Lower leg skin (tissue), 4 donors: ENCODE data around the gene TWIST2. TPM values are rescaled to one million over a fixed set of nuclear protein-coding genes. Genes with fewer than 3 reads are reported as not detected.

Experiments
- DNase-seq, 2 donors: peaks; one replicate each; pipeline ENCODE4 v3.0.0-alpha.2; 2019; ENCODE audit warnings: low spot score in 2 of 2
- H3K4me3 ChIP-seq: fragments of 200-600 bp; sonication (generic); 2 replicates; pipeline ENCODE4 v1.5.1; 2017; ENCODE audit warnings: mild to moderate bottlenecking, low read depth; ENCODE audit not compliant: poor library complexity, severe bottlenecking
- POLR2A ChIP-seq, 2 donors: fragments of 450-650 bp; IDR thresholded peaks; one replicate each; pipeline ENCODE4 v1.6.1; 2016 to 2017; ENCODE audit warnings: antibody characterized with exemption in 2 of 2, mild to moderate bottlenecking in 1 of 2, moderate library complexity in 1 of 2
- WGBS, 2 donors: methylation state at CpG; one replicate each; pipeline ENCODE4 v1.1.5; 2018; 5-methylcytosine and 5-hydroxymethylcytosine counted together
- intact Hi-C: fragments of 100-400 bp; cut with DNase I; formaldehyde crosslinking; loops from one replicate; pipeline ENCODE4 v1.15.0; 2023; ENCODE audit warnings: low total_unique reads
- total RNA-seq, 4 donors: library from RNA; depleted of rRNA; stranded (reverse); fragments of >200 nt; gene quantifications; one replicate each; pipeline ENCODE4 v1.1.0, GENCODE V29; 2016
- TF ChIP-seq, protein P1 (sequence below), 3 donors: fragments of 450-650 bp; IDR thresholded peaks; one replicate each; pipeline ENCODE4 v1.5.1; 2016; ENCODE audit warnings: antibody characterized with exemption in 3 of 3, mild to moderate bottlenecking in 3 of 3, moderate library complexity in 2 of 3

Gene TWIST2
- total RNA-seq: 10 to 100 TPM; 36.5 to 47.8 (median 38.5) TPM

DNA sequence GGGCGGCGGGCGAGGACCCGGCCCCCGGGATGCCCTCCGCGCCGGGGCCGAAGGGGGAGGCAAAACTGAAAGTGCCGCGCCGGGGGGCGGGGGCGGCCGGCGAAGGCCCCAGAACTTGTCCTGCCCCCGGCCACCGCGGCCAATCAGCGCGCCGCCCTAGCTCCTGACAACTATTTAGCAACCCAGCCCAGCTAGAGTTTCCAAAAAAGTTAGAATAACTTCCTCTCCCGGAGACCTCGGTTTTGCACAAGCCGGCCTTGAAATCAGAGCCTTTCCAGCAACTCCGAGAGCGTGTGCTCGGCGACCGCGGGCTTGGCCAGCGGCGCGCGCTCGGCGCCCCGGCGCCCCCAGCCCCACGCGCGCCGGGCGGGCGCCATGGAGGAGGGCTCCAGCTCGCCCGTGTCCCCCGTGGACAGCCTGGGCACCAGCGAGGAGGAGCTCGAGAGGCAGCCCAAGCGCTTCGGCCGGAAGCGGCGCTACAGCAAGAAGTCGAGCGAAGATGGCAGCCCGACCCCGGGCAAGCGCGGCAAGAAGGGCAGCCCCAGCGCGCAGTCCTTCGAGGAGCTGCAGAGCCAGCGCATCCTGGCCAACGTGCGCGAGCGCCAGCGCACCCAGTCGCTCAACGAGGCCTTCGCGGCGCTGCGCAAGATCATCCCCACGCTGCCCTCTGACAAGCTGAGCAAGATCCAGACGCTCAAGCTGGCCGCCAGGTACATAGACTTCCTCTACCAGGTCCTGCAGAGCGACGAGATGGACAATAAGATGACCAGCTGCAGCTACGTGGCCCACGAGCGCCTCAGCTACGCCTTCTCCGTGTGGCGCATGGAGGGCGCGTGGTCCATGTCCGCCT lies at the start of gene TWIST2:
TSS of gene TWIST2 (plus strand) at position 245 of the 850 bp plus-strand sequence. CDS start at position 376, 131 bp downstream.
- intact Hi-C loops: no loop called here
- WGBS, 2 donors: 2 to 5% methylated on average over 31 to 40 of the region's 90 CpGs
- DNase-seq: peak; percentile 77 to 96
- TF ChIP-seq POLR2A (IDR thresholded peaks at IDR 0.05): no peak
- TF ChIP-seq, protein P1, sequence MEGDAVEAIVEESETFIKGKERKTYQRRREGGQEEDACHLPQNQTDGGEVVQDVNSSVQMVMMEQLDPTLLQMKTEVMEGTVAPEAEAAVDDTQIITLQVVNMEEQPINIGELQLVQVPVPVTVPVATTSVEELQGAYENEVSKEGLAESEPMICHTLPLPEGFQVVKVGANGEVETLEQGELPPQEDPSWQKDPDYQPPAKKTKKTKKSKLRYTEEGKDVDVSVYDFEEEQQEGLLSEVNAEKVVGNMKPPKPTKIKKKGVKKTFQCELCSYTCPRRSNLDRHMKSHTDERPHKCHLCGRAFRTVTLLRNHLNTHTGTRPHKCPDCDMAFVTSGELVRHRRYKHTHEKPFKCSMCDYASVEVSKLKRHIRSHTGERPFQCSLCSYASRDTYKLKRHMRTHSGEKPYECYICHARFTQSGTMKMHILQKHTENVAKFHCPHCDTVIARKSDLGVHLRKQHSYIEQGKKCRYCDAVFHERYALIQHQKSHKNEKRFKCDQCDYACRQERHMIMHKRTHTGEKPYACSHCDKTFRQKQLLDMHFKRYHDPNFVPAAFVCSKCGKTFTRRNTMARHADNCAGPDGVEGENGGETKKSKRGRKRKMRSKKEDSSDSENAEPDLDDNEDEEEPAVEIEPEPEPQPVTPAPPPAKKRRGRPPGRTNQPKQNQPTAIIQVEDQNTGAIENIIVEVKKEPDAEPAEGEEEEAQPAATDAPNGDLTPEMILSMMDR (IDR thresholded peaks at IDR 0.05): no peak
- H3K4me3 ChIP-seq: peak within 1 kb of the TSS; percentile 47

DNA sequence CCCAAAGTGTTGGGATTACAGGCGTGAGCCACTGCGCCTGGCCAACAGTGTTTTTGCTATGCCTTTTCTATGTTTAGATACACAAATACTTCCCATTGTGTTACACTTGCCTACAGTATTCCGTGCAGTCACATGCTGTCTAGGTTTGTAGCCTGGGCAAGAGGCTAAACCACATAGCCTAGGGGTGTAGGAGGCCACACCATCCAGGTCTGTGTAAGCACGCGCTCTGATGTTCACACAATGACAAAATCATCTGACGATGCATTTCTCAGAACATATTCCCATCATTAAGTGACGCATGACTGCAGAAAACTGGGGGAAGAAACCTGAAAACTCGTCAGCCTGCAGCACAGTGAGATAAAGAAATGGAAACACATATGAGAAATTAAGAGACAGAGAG lies 46.1 kb upstream of the TWIST2 start:
- TF ChIP-seq, protein P1 (IDR thresholded peaks at IDR 0.05): no peak
- no peak for TF ChIP-seq POLR2A (IDR thresholded peaks at IDR 0.05)
- intact Hi-C loops: no loop called here
- 84 to 90% methylated on average over 8 of the region's 8 CpGs for whole genome bisulfite sequencing, 2 donors
- H3K4me3 ChIP-seq: no peak overlapping the region
- DNase-seq: no peak

DNA sequence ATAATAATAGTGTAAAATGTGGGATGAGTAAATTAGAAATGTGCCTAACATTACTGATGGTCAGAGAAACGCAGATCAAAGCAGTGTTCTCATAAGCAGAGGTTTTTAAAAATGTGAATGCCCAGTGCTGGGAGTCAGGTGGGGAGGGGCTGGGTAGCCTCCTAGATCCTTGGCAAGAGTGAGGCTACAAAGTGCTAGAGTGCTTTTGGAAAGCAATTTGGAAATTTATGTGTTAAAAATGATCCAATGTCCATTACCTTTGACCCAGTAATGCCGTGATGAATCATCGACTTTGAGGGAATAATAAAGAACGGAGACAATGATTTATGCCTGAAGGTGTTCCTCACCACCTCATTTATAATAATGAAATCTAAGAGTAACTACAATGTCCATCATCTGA lies 44.9 kb upstream of the TWIST2 start:
- no peak for TF ChIP-seq POLR2A (IDR thresholded peaks at IDR 0.05)
- TF ChIP-seq, protein P1 (IDR thresholded peaks at IDR 0.05): no peak
- DNase-seq: no peak
- no peak overlapping the region for H3K4me3 ChIP-seq
- 45 to 51% methylated on average over 4 of the region's 4 CpGs for WGBS, 2 donors
- intact Hi-C loops: no loop called here

DNA sequence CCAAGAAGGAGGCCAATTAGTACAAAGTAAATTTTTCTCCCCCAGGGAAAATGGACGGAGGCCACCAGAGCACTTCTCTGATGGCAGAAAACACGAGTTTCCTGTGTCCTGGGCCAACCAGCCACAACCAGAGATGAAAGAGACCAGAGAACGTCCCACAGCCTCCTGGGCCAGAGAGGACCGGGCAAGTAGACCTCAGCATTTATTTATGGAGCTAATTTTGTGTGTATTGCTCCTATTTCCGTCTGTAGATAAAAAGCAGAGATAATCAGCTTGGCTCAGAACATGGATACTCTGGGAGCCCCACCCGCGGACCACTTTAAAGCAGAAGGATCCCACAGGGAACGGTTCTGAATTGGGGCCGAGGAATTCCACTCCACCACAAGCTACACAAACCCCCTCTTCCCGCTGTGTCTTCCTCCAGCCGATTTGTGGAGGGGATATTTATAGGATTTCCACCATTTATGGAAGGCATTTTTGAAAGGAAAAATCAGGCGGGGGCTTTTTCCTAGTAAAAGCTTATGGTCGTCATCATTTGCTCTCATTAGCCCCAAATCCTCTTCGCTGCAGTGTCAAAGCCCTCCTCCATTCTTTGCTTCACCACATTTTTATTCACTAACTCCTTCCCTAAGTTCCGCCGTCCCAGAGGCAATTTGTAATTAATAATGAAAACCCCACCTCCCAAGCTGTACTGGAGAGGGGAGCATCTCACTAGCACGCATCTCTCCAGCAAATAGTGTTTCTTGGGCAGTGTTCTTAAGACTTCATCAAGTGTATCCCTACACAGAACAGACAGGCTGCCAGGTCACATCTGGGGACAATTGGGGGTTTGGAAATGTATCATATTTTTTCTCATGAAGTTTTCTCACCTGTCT lies 43.7 kb upstream of the TWIST2 start:
- TF ChIP-seq, protein P1 (IDR thresholded peaks at IDR 0.05): no peak
- no peak for TF ChIP-seq POLR2A (IDR thresholded peaks at IDR 0.05)
- no peak for DNase-seq
- intact Hi-C loops: no loop called here
- no peak overlapping the region for H3K4me3 ChIP-seq
- WGBS, 2 donors: 37 to 44% methylated on average over 17 of the region's 17 CpGs

DNA sequence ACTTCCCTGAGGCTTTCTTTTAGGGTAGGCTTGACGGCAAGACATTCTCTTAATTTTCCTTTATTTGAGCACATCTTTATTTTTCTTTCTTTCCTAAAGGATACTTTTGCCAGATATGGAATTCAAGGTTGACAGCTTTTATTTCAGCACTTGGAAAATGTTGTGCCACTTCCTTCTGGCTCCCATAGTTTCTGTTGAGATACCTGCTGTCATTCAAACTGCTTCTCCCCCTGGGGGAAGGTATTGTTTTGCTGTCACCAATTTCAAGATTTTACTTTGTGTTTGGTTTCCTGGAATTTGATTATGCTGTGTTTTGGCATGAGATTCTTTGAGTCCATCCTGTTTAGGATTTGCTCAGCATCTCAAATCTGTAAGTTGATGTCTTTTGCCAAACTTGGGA lies 39.1 kb upstream of the TWIST2 start:
- no peak for DNase-seq
- 94 to 100% methylated on average over 1 of the region's 1 CpG for WGBS, 2 donors

More for the DNA sequence above, 39.1 kb upstream of the TWIST2 start:
- H3K4me3 ChIP-seq: no peak overlapping the region
- TF ChIP-seq, protein P1 (IDR thresholded peaks at IDR 0.05): no peak
- TF ChIP-seq POLR2A (IDR thresholded peaks at IDR 0.05): no peak
- intact Hi-C loops: no loop called here
